HL-60 (cell line): ENCODE measurements around the gene KDM1B.
"Not testable (repeated sequence)": the region's sequence is repeated elsewhere in the genome, so short reads cannot be mapped to it uniquely, and the experiment has no call there.

Experiments used
- DNase-seq, 2 experiments: peaks; one replicate each; pipeline ENCODE4 v3.0.0-alpha.2; 2010 to 2020; ENCODE audit warnings: low read depth in 1 of 2, low spot score in 1 of 2
- H3K27ac ChIP-seq: fragments of 250-450 bp; sonication (Bioruptor Pico); replicated peaks from 2 replicates; pipeline ENCODE4 v1.5.1; 2020; ENCODE audit warnings: mild to moderate bottlenecking, moderate library complexity
- H3K27me3 ChIP-seq: fragments of 250-450 bp; sonication (Bioruptor Pico); 2 replicates; pipeline ENCODE4 v1.5.1; 2021; ENCODE audit warnings: mild to moderate bottlenecking, moderate library complexity; ENCODE audit not compliant: insufficient read depth, poor library complexity, severe bottlenecking
- H3K4me3 ChIP-seq: replicated peaks from 2 replicates; pipeline ENCODE4 v1.5.1; 2011; ENCODE audit warnings: mild to moderate bottlenecking, control low read depth, low read length; ENCODE audit not compliant: insufficient read depth
- CTCF ChIP-seq: IDR thresholded peaks from one replicate; pipeline ENCODE4 v1.5.1; 2011; ENCODE audit warnings: low read length, control low read depth, inconsistent platforms; ENCODE audit not compliant: insufficient read depth
- GABPA ChIP-seq: IDR thresholded peaks from 2 replicates; pipeline ENCODE4 v1.6.1; 2012; ENCODE audit warnings: low read depth
- POLR2AphosphoS5 ChIP-seq: IDR thresholded peaks from 2 replicates; pipeline ENCODE4 v1.6.1; 2012; ENCODE audit warnings: low read depth
- REST ChIP-seq: IDR thresholded peaks from 2 replicates; pipeline ENCODE4 v1.6.1; 2012; ENCODE audit warnings: low read depth; ENCODE audit not compliant: insufficient replicate concordance
- SPI1 ChIP-seq: IDR thresholded peaks from 2 replicates; pipeline ENCODE4 v1.6.1; 2012; ENCODE audit warnings: low read depth, mild to moderate bottlenecking, borderline replicate concordance

KDM1B gene

GRCh38 chr6:18168264-18168663 is 13.0 kb downstream of the KDM1B start:
- Histone ChIP-seq H3K4me3 (no peak overlapping the region), H3K27me3 (no peaks in the 10 kb centered on the region), H3K27ac (no peak overlapping the region)
- no peak for TF ChIP-seq REST
- no peak for DNase-seq

- TF ChIP-seq POLR2AphosphoS5, result no peak
- no peak for TF ChIP-seq GABPA
- no peak for TF ChIP-seq SPI1
- TF ChIP-seq REST, result no peak
- no peak for TF ChIP-seq CTCF
- H3K27me3 ChIP-seq, result no peaks in the 10 kb centered on the region
- no peak overlapping the region for H3K4me3 ChIP-seq
- H3K27ac ChIP-seq, result no peak overlapping the region
- DNase-seq, result peak in 1 of 2 experiments; percentile 32
Observed at GRCh38 chr6:18171871-18172270, 16.6 kb downstream of the KDM1B start.

- H3K27ac ChIP-seq, DNase-seq, H3K4me3 ChIP-seq, H3K27me3 ChIP-seq: not testable (repeated sequence)
- TF ChIP-seq SPI1, result peak; percentile 16; the same call in 1 of the 2 replicates
Observed at GRCh38 chr6:18176198-18176597, 21.0 kb downstream of the KDM1B start.

- H3K27me3 ChIP-seq, result no peaks in the 10 kb centered on the region
- TF ChIP-seq CTCF (no peak), SPI1 (no peak), POLR2AphosphoS5 (no peak), GABPA (no peak), REST (no peak)
- no peak for DNase-seq
- H3K27ac ChIP-seq, result no peak overlapping the region
- H3K4me3 ChIP-seq, result no peak overlapping the region
Observed at GRCh38 chr6:18177286-18177965, 22.2 kb downstream of the KDM1B start.
